Jurkat, Clone E6-1 (cell line): ENCODE measurements around the gene TFAP2C. TPM values are rescaled to one million over a fixed set of nuclear protein-coding genes. Genes with fewer than 3 reads are reported as not detected.

Source experiments
- DNase-seq: peaks from one replicate; pipeline ENCODE4 v3.0.0-alpha.2; 2011; ENCODE audit warnings: low read depth, low spot score
- H3K4me3 ChIP-seq: 2 replicates; pipeline ENCODE4 v1.5.1; 2011; ENCODE audit warnings: mild to moderate bottlenecking, low read length, control low read depth, moderate library complexity
- polyA plus RNA-seq: library from polyadenylated mRNA; unstranded; fragments of >200 nt; gene quantifications from one replicate; pipeline ENCODE4 v1.2.1, GENCODE V29; 2012; ENCODE audit warnings: missing spikeins; ENCODE audit not compliant: insufficient read length, insufficient read depth

TFAP2C gene
- 1.4 TPM for polyA plus RNA-seq

GRCh38 chr20:56628873-56629463 lies at the start of gene TFAP2C:
Gene TFAP2C, plus strand, starts transcription at chr20:56629306. Its CDS starts 239 bp downstream, at chr20:56629545.
- peak; percentile 59 for DNase-seq
- peak within 1 kb of the TSS; percentile 85 for H3K4me3 ChIP-seq

- no peak for DNase-seq
- no peak overlapping the region for H3K4me3 ChIP-seq
These were observed 48.9 kb upstream of the TFAP2C start for GRCh38 chr20:56580226-56580625.

GRCh38 chr20:56581701-56582100 lies 47.4 kb upstream of the TFAP2C start:
- no peak for DNase-seq
- no peak overlapping the region for H3K4me3 ChIP-seq

- no peak for DNase-seq
- H3K4me3 ChIP-seq = no peak overlapping the region
These were observed 46.6 kb upstream of the TFAP2C start for GRCh38 chr20:56582542-56582941.

GRCh38 chr20:56584916-56585315 lies 44.2 kb upstream of the TFAP2C start:
- no peak overlapping the region for H3K4me3 ChIP-seq
- DNase-seq = no peak

GRCh38 chr20:56587307-56588041 lies 41.6 kb upstream of the TFAP2C start:
- H3K4me3 ChIP-seq = no peak overlapping the region
- DNase-seq = no peak

- no peak overlapping the region for H3K4me3 ChIP-seq
- no peak for DNase-seq
These were observed 40.1 kb upstream of the TFAP2C start for GRCh38 chr20:56588996-56589395.

- no peak overlapping the region for H3K4me3 ChIP-seq
- DNase-seq = no peak
These were observed 39.5 kb upstream of the TFAP2C start for GRCh38 chr20:56589633-56590032.

GRCh38 chr20:56590888-56591287 lies 38.2 kb upstream of the TFAP2C start:
- no peak overlapping the region for H3K4me3 ChIP-seq
- DNase-seq = no peak

GRCh38 chr20:56592211-56592610 lies 36.9 kb upstream of the TFAP2C start:
- no peak overlapping the region for H3K4me3 ChIP-seq
- DNase-seq = no peak

GRCh38 chr20:56592817-56593216 lies 36.3 kb upstream of the TFAP2C start:
- DNase-seq = no peak
- no peak overlapping the region for H3K4me3 ChIP-seq

GRCh38 chr20:56595746-56596475 lies 33.2 kb upstream of the TFAP2C start:
- no peak overlapping the region for H3K4me3 ChIP-seq
- DNase-seq = no peak

- H3K4me3 ChIP-seq = no peak overlapping the region
- DNase-seq = no peak
These were observed 27.9 kb upstream of the TFAP2C start for GRCh38 chr20:56601166-56601565.

GRCh38 chr20:56604673-56605072 lies 24.4 kb upstream of the TFAP2C start:
- no peak for DNase-seq
- no peak overlapping the region for H3K4me3 ChIP-seq

GRCh38 chr20:56605261-56605996 lies 23.7 kb upstream of the TFAP2C start:
- H3K4me3 ChIP-seq = no peak overlapping the region
- DNase-seq = no peak

- DNase-seq = no peak
- H3K4me3 ChIP-seq = no peak overlapping the region
These were observed 22.7 kb upstream of the TFAP2C start for GRCh38 chr20:56606174-56606945.

- DNase-seq = no peak
- no peak overlapping the region for H3K4me3 ChIP-seq
These were observed 21.9 kb upstream of the TFAP2C start for GRCh38 chr20:56607061-56607704.

- no peak overlapping the region for H3K4me3 ChIP-seq
- DNase-seq = no peak
These were observed 20.7 kb upstream of the TFAP2C start for GRCh38 chr20:56608376-56608775.
